KMS-11 (cell line): Measurements from ENCODE around the gene GP5.

ENCODE experiments used
- H2AFZ ChIP-seq: fragments of 200-600 bp; sonication (generic); 2 replicates; pipeline ENCODE4 v1.6.1; 2016; ENCODE audit warnings: antibody characterized with exemption, mixed run types, low read depth
- H3K27ac ChIP-seq: fragments of 200-600 bp; sonication (generic); 2 replicates; pipeline ENCODE4 v1.6.1; 2016; ENCODE audit warnings: mild to moderate bottlenecking, mixed run types
- H3K27me3 ChIP-seq: fragments of 200-600 bp; sonication (generic); 2 replicates; pipeline ENCODE4 v1.6.1; 2017; ENCODE audit warnings: mild to moderate bottlenecking, low read depth, mixed run types, moderate library complexity; ENCODE audit not compliant: insufficient read depth
- H3K36me3 ChIP-seq: fragments of 200-600 bp; sonication (generic); 2 replicates; pipeline ENCODE4 v1.6.1; 2017; ENCODE audit warnings: mild to moderate bottlenecking, mixed run types; ENCODE audit not compliant: insufficient read depth
- H3K4me1 ChIP-seq: fragments of 200-600 bp; sonication (generic); 2 replicates; pipeline ENCODE4 v1.6.1; 2016; ENCODE audit warnings: mild to moderate bottlenecking, low read depth, mixed run types; ENCODE audit not compliant: poor library complexity, severe bottlenecking
- H3K4me2 ChIP-seq: fragments of 200-600 bp; sonication (generic); 2 replicates; pipeline ENCODE4 v1.7.0; 2016; ENCODE audit warnings: mild to moderate bottlenecking, mixed run types
- H3K4me3 ChIP-seq: fragments of 200-600 bp; sonication (generic); IDR thresholded peaks from 2 replicates; pipeline ENCODE4 v1.6.1; 2017; ENCODE audit warnings: low read depth, low read length, mixed read lengths; ENCODE audit not compliant: insufficient read depth
- H3K79me2 ChIP-seq: fragments of 200-600 bp; sonication (generic); 2 replicates; pipeline ENCODE4 v1.6.1; 2016; ENCODE audit warnings: low read depth, mixed run types; ENCODE audit not compliant: insufficient read depth
- H3K9ac ChIP-seq: fragments of 200-600 bp; sonication (generic); 2 replicates; pipeline ENCODE4 v1.6.1; 2016; ENCODE audit warnings: mild to moderate bottlenecking, mixed run types
- H4K20me1 ChIP-seq: fragments of 200-600 bp; sonication (generic); 2 replicates; pipeline ENCODE4 v1.6.1; 2016; ENCODE audit warnings: mild to moderate bottlenecking, mixed run types; ENCODE audit not compliant: insufficient read depth
- TF ChIP-seq, protein P1 (sequence below): fragments of 200-600 bp; sonication (generic); conservative IDR thresholded peaks from 2 replicates; pipeline ENCODE4 v1.6.1; 2017; ENCODE audit warnings: low read depth, mild to moderate bottlenecking, antibody characterized with exemption, low read length, moderate library complexity, mixed read lengths

GP5 gene

GRCh38 chr3:194405766-194406165 is 6.7 kb upstream of the GP5 start:
- no peak overlapping the region for H3K9ac ChIP-seq
- H4K20me1 ChIP-seq: no peaks in the 10 kb centered on the region
- H3K4me3 ChIP-seq: no peak overlapping the region
- no peaks in the 10 kb centered on the region for H3K79me2 ChIP-seq
- H3K27ac ChIP-seq: no peak overlapping the region
- TF ChIP-seq, protein P1, sequence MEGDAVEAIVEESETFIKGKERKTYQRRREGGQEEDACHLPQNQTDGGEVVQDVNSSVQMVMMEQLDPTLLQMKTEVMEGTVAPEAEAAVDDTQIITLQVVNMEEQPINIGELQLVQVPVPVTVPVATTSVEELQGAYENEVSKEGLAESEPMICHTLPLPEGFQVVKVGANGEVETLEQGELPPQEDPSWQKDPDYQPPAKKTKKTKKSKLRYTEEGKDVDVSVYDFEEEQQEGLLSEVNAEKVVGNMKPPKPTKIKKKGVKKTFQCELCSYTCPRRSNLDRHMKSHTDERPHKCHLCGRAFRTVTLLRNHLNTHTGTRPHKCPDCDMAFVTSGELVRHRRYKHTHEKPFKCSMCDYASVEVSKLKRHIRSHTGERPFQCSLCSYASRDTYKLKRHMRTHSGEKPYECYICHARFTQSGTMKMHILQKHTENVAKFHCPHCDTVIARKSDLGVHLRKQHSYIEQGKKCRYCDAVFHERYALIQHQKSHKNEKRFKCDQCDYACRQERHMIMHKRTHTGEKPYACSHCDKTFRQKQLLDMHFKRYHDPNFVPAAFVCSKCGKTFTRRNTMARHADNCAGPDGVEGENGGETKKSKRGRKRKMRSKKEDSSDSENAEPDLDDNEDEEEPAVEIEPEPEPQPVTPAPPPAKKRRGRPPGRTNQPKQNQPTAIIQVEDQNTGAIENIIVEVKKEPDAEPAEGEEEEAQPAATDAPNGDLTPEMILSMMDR: no peak
- no peaks in the 10 kb centered on the region for H3K36me3 ChIP-seq
- H3K4me1 ChIP-seq: peaks cover 3% of the 10 kb centered on the region
- no peaks in the 10 kb centered on the region for H3K27me3 ChIP-seq
- H2AFZ ChIP-seq: no peak overlapping the region
- H3K4me2 ChIP-seq: no peak overlapping the region

- Histone ChIP-seq H4K20me1 (no peaks in the 10 kb centered on the region), H3K79me2 (no peaks in the 10 kb centered on the region), H3K4me1 (peaks cover 3% of the 10 kb centered on the region), H3K27me3 (no peaks in the 10 kb centered on the region), H3K4me3 (no peak overlapping the region), H3K4me2 (no peak overlapping the region), H3K36me3 (no peaks in the 10 kb centered on the region), H3K27ac (no peak overlapping the region), H3K9ac (no peak overlapping the region), H2AFZ (no peak overlapping the region)
- TF ChIP-seq, protein P1: peak; percentile 90
Measured at GRCh38 chr3:194404365-194405140, 5.5 kb upstream of the GP5 start.

DNA sequence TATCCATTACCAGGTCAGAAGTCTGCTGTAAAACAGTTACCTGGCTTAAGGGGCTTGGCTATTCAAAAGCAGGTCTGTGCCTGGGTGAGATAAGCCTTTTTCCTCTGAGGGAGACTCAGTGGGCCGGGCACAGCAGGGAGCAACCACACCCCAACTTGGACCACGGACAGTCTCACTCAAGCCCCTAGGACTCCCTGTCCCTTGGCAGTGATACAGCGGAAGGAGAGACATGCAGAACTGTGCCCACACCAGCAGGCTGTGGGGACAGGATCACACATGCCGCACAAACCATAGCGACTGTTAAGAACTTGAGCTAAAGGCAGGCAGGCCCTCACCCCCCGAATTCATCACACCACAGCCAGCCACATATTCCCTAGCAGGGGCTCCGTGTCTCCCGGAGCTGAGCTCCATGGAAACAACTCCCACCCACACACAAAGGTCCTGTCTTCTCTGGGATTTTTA is 2.8 kb upstream of the GP5 start:
- Histone ChIP-seq H3K9ac (no peak overlapping the region), H3K4me2 (no peak overlapping the region), H3K36me3 (no peaks in the 10 kb centered on the region), H4K20me1 (no peaks in the 10 kb centered on the region), H3K27ac (no peak overlapping the region), H3K4me1 (peaks cover 7% of the 10 kb centered on the region), H2AFZ (no peak overlapping the region), H3K27me3 (no peaks in the 10 kb centered on the region), H3K4me3 (no peak overlapping the region), H3K79me2 (no peaks in the 10 kb centered on the region)
- TF ChIP-seq, protein P1: no peak

GRCh38 chr3:194401346-194401745 is 2.3 kb upstream of the GP5 start:
- Histone ChIP-seq H3K27ac (no peak overlapping the region), H3K36me3 (no peaks in the 10 kb centered on the region), H4K20me1 (no peaks in the 10 kb centered on the region), H3K4me1 (peaks cover 7% of the 10 kb centered on the region), H3K4me3 (no peak overlapping the region), H3K4me2 (no peak overlapping the region), H3K9ac (no peak overlapping the region), H3K79me2 (no peaks in the 10 kb centered on the region), H2AFZ (no peak overlapping the region), H3K27me3 (no peaks in the 10 kb centered on the region)
- TF ChIP-seq, protein P1: no peak
